ENCODE results near the gene SCAPER.

SCAPER gene

GRCh38 chr15:76345880-76346668 is 559.1 kb downstream of the SCAPER start:
- DNase-seq = no peak

- DNase-seq = no peak
Observed at GRCh38 chr15:76345583-76345879, 559.6 kb downstream of the SCAPER start.

GRCh38 chr15:76344893-76345582 is 560.1 kb downstream of the SCAPER start:
- DNase-seq = no peak

DNA sequence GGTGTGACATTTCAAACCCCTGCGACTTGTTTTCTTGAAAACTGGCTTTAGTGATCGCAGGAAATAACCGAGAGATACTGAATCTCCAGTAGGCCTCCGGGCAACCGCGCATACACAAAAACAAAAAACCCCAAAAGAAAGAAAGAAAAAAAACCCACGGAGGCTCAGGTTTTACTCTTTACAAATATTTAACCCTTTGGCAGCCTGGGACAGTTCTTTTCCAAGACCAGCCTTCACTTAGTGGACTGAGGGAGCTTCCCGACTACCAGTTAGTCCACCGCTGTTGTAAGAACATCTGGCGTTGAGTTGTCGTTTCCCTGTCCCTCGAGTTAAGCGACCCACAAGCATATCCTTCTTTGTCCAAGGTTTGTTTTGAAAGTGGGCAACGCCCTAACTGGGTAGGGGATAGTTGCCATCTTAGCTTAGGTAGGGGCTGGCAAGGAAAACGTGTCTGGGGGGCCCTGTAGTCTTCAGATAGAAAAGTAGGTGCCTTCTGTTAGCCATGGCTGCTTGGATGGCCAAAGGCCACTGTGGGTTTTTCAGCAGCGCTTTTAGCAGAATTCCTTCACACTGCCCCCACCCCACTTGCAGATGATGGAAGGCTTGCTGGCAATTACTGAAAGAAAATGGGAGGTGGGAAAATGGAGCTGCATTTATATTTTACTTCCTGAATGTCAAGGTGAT is 561.7 kb downstream of the SCAPER start:
- no peak for DNase-seq

GRCh38 chr15:76342382-76343201 is 562.5 kb downstream of the SCAPER start:
- DNase-seq = no peak

DNA sequence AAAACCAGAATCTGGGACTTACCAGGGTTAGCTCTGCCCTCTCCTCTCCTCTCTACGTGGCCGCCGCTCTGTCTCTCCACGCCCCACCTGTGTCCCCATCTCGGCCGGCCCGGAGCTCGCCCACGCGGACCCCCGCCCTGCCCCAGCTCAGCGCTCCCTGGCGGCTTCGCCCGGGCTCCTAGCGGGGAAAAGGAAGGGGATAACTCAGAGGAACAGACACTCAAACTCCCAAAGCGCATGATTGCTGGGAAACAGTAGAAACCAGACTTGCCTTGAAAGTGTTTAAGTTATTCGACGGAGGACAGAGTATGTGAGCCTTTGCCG is 563.1 kb downstream of the SCAPER start:
- no peak for DNase-seq

- DNase-seq = no peak
Observed at GRCh38 chr15:76341366-76342057, 563.6 kb downstream of the SCAPER start.

- DNase-seq = no peak
Observed at GRCh38 chr15:76340803-76341365, 564.3 kb downstream of the SCAPER start.

DNA sequence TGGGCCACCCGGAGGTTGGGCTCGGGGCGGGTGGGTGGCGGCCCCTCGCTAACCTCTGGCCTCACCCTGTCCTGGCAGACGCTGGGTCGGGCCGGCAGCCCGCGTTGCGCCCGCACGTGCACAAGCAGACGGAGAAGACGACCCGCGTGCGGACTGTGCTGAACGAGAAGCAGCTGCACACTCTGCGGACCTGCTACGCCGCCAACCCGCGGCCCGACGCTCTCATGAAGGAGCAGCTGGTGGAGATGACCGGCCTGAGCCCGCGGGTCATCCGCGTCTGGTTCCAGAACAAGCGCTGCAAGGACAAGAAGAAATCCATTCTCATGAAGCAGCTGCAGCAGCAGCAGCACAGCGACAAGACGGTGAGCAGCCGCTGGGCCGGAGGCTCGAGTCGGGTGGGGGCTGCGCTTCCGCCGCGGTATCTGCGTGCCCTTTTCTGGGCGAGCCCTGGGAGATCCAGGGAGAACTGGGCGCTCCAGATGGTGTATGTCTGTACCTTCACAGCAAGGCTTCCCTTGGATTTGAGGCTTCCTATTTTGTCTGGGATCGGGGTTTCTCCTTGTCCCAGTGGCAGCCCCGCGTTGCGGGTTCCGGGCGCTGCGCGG is 564.8 kb downstream of the SCAPER start:
- DNase-seq = no peak

- no peak for DNase-seq
Observed at GRCh38 chr15:76339305-76340197, 565.6 kb downstream of the SCAPER start.

- DNase-seq = no peak
Observed at GRCh38 chr15:76338486-76339304, 566.4 kb downstream of the SCAPER start.

DNA sequence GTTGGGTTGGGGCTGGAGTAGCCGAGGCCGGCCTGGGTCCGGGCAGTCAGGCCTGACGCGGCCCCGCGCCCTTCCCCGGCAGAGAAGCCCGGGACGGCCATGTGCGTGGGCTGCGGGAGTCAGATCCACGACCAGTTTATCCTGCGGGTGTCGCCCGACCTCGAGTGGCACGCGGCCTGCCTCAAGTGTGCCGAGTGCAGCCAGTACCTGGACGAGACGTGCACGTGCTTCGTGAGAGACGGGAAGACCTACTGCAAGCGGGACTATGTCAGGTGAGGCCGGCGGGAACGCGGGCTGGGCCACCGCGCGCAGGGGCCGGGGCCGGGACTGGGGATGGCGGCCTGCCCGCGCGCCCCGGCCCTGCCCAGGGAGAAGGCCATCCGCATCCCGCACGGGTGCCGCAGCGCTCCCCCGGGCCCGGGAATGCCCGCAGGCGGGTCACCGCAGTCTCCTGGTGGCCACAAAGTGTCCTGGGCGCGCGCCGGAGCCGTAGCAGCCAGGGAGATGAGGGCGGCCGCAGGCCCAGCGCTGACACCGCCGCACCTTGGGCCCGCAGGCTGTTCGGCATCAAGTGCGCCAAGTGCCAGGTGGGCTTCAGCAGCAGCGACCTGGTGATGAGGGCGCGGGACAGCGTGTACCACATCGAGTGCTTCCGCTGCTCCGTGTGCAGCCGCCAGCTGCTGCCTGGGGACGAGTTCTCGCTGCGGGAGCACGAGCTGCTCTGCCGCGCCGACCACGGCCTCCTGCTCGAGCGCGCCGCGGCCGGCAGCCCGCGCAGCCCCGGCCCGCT is 567.2 kb downstream of the SCAPER start:
- DNase-seq = no peak

DNA sequence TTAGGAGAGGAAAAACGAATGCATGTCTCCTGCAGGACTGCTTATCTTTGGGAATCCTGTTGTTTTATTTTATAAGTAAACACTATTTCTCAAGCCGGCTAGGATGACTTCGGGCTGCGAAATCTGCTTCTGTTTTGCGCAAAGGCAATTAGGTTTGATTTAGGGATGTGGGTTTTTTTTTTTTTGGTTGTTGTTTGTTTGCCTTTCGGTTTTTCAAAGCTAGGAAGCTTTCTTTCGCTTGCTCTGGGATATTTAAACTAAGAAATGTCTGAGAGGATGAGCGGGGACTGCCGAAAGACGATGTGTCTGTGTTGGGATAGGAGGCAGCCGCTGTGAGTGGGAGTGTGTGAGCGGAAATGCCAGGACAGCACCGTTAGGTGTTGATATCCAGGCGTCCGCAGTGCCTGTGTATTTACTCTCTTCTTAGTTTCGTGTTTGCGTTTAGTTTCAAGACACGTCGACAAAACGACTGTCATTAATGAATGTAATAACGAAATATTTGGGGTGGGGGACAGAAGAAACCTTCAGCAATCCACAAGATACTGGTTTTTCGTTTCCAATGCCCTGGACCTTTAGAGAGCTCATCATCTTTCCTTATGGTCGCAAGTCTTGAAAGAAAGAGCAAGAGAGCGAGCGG is 568.0 kb downstream of the SCAPER start:
- no peak for DNase-seq

DNA sequence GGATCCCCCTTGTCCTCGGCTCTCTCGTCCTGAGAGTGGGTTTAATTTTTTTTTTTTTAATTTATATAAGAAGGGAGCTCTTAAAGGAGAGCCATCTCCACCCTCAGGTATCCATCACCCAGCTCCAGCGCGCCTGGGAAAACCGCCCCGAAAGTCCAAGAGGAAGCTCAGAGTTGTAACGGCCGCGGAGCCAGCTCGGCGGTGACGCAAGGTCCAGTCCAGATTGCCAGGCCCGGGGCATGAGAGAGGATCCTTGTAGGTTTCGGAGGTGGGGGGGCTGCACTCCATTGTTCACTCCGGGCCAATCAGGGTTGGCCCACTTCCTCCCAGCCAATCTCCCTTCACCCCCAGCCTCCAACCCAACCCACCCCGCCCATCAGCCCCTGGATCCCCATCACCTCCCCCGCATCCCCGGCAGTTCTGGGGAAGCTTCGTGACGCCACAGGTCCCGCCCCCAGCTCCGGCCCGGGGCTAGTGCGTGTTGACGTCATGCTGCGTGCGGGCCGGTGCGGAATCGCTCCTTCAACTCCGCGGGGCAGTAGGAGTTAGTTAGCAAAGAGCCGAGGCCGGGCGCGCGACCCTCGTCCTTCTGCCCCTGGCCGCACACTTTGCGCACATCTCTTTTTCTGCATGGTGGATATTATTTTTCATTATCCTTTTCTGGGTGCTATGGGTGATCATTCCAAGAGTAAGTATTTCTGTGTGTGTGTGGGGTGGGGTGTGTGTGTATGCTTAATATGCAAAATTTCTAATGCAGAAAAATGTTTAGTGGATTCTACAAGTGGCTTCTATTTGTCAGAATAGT is 568.7 kb downstream of the SCAPER start, which contains the start of gene ISL2:
ISL2 (plus strand) TSS at position 520 of the 805 bp plus-strand sequence; CDS start at position 631, 111 bp downstream.
- DNase-seq = no peak

- DNase-seq = no peak
Observed at GRCh38 chr15:76335307-76336253, 569.6 kb downstream of the SCAPER start.

All from SHP77 treated with DMSO at 0.1 percent for 48 hours (cell line).